ENCODE data around the gene HS2ST1. TPM values are rescaled to one million over a fixed set of nuclear protein-coding genes. Genes with fewer than 3 reads are reported as not detected.

Gene HS2ST1
- total RNA-seq, 1 donor from 2014 or later, result 19.0 TPM

- no peaks in the 10 kb centered on the region for H3K27me3 ChIP-seq (ENCODE audit: control insufficient read depth, insufficient read depth, low read length)
- FAIRE-seq (peak; percentile 36), DNase-seq (ENCODE audit: low read depth) (no peak)
- TF ChIP-seq, protein P1, sequence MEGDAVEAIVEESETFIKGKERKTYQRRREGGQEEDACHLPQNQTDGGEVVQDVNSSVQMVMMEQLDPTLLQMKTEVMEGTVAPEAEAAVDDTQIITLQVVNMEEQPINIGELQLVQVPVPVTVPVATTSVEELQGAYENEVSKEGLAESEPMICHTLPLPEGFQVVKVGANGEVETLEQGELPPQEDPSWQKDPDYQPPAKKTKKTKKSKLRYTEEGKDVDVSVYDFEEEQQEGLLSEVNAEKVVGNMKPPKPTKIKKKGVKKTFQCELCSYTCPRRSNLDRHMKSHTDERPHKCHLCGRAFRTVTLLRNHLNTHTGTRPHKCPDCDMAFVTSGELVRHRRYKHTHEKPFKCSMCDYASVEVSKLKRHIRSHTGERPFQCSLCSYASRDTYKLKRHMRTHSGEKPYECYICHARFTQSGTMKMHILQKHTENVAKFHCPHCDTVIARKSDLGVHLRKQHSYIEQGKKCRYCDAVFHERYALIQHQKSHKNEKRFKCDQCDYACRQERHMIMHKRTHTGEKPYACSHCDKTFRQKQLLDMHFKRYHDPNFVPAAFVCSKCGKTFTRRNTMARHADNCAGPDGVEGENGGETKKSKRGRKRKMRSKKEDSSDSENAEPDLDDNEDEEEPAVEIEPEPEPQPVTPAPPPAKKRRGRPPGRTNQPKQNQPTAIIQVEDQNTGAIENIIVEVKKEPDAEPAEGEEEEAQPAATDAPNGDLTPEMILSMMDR (IDR thresholded peaks at IDR 0.05; ENCODE audit: insufficient read depth, low read length, severe bottlenecking), result no peak
- no peaks in the 10 kb centered on the region for H3K36me3 ChIP-seq (ENCODE audit: control insufficient read depth, insufficient read depth, low read length)
- no peak overlapping the region for H3K4me3 ChIP-seq (ENCODE audit: low read depth, low read length)
Measured at GRCh38 chr1:87119541-87120140, 205.2 kb downstream of the HS2ST1 start.

GRCh38 chr1:87120779-87121178, 206.3 kb downstream of the HS2ST1 start:
- TF ChIP-seq, protein P1 (IDR thresholded peaks at IDR 0.05; ENCODE audit: insufficient read depth, low read length, severe bottlenecking), result peak; percentile 23
- no peak for DNase-seq (ENCODE audit: low read depth)
- Histone ChIP-seq H3K27me3 (ENCODE audit: control insufficient read depth, insufficient read depth, low read length) (no peaks in the 10 kb centered on the region), H3K4me3 (ENCODE audit: low read depth, low read length) (no peak overlapping the region), H3K36me3 (ENCODE audit: control insufficient read depth, insufficient read depth, low read length) (no peaks in the 10 kb centered on the region)
- FAIRE-seq, result peak; percentile 73

GRCh38 chr1:87121711-87122163, 207.3 kb downstream of the HS2ST1 start:
- H3K27me3 ChIP-seq (ENCODE audit: control insufficient read depth, insufficient read depth, low read length), result no peaks in the 10 kb centered on the region
- TF ChIP-seq, protein P1 (IDR thresholded peaks at IDR 0.05; ENCODE audit: insufficient read depth, low read length, severe bottlenecking), result no peak
- no peaks in the 10 kb centered on the region for H3K36me3 ChIP-seq (ENCODE audit: control insufficient read depth, insufficient read depth, low read length)
- FAIRE-seq (no peak), DNase-seq (ENCODE audit: low read depth) (no peak)
- H3K4me3 ChIP-seq (ENCODE audit: low read depth, low read length), result no peak overlapping the region

DNA sequence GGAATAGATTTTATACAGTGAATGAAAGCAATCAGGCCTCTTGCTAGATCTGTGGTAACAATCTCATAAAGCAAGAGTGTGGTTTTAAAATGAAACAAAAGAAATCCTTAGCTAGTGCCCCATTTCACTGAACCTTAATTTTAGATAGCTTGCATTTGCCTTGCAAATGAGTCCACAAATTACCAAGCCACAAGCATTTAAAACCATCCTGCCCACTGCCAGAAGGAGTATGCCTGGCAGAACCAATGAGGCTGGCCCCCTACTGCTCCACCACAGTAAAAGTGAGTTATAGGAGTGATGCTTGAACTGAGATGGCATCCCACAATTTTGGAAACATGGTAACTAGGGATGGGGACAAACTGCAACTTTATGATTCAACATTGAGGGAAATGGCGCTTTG, 207.8 kb downstream of the HS2ST1 start:
- TF ChIP-seq, protein P1 (IDR thresholded peaks at IDR 0.05; ENCODE audit: insufficient read depth, low read length, severe bottlenecking), result no peak
- no peak for DNase-seq (ENCODE audit: low read depth)
- H3K36me3 ChIP-seq (ENCODE audit: control insufficient read depth, insufficient read depth, low read length), result no peaks in the 10 kb centered on the region
- no peak overlapping the region for H3K4me3 ChIP-seq (ENCODE audit: low read depth, low read length)
- no peak for FAIRE-seq
- H3K27me3 ChIP-seq (ENCODE audit: control insufficient read depth, insufficient read depth, low read length), result no peaks in the 10 kb centered on the region

DNA sequence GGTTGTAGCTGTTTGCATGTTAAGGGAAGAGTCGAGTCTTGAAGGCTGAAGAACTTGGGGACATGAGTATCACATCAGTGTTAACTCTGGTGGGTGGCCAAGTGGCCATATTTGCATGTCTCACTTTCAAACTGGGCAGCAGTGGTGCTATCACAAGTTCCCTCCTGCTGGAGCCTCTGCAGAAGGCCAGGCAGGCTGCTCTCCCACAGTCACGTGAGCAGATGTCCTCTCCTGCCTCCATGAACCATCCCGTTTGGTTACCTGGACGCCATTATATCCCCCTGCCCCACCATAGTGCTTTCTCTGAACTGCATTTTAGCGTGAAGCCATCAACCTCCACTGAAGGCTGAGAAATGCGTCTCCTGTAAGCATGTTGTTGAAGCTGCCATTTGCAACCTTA, 209.2 kb downstream of the HS2ST1 start:
- FAIRE-seq (no peak), DNase-seq (ENCODE audit: low read depth) (no peak)
- Histone ChIP-seq H3K27me3 (ENCODE audit: control insufficient read depth, insufficient read depth, low read length) (no peaks in the 10 kb centered on the region), H3K4me3 (ENCODE audit: low read depth, low read length) (no peak overlapping the region), H3K36me3 (ENCODE audit: control insufficient read depth, insufficient read depth, low read length) (no peaks in the 10 kb centered on the region)
- TF ChIP-seq, protein P1 (IDR thresholded peaks at IDR 0.05; ENCODE audit: insufficient read depth, low read length, severe bottlenecking), result no peak
